ENCODE data around the gene HRAS.

DNA sequence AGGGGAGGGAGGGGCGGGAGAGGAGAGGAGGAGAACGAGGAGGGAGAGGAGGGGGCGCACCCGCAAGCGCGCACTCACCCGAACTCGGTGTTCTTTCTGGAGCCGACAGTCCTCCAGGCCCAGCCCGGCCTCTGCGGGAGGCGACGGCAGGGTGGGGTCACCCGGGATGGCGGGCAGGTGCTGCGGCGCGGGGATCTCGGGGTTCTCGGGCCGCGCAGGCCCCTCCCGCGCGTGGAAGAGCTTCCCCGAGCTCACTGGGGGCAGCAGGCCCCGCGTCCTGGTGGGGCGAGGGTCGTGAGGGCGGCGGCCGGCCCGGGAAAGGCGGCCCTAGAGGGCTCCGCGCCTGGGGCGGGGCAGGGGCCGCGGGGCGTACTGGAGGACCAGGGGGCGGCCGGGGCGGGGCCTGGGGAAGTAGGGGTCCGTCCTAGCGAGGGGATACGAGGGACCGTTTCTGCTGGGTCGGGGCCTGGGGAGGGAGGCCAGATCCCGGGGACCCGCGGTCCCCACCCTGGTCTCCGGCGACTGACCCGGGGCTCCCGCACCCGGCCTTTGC lies 19.9 kb upstream of the HRAS start:
- TF ChIP-seq, protein P1, sequence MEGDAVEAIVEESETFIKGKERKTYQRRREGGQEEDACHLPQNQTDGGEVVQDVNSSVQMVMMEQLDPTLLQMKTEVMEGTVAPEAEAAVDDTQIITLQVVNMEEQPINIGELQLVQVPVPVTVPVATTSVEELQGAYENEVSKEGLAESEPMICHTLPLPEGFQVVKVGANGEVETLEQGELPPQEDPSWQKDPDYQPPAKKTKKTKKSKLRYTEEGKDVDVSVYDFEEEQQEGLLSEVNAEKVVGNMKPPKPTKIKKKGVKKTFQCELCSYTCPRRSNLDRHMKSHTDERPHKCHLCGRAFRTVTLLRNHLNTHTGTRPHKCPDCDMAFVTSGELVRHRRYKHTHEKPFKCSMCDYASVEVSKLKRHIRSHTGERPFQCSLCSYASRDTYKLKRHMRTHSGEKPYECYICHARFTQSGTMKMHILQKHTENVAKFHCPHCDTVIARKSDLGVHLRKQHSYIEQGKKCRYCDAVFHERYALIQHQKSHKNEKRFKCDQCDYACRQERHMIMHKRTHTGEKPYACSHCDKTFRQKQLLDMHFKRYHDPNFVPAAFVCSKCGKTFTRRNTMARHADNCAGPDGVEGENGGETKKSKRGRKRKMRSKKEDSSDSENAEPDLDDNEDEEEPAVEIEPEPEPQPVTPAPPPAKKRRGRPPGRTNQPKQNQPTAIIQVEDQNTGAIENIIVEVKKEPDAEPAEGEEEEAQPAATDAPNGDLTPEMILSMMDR (IDR thresholded peaks at IDR 0.05): no peak
- peak in 2 of 3 donors; percentile 40 to 46 for TF ChIP-seq POLR2A (IDR thresholded peaks at IDR 0.05)

Measured in body of pancreas (tissue), 4 donors.